Inferior parietal cortex (tissue), 1 donor: Measurements from ENCODE around the gene SIN3A.
A peak's percentile ranks its signal among the peaks of the same experiment; 100 is the strongest.
"Not testable (repeated sequence)": the region's sequence is repeated elsewhere in the genome, so short reads cannot be mapped to it uniquely, and the experiment has no call there.

Source experiments
- DNase-seq: peaks from one replicate; pipeline ENCODE4 v3.0.0-alpha.2; 2016; ENCODE audit errors: extremely low spot score

The SIN3A gene

DNA sequence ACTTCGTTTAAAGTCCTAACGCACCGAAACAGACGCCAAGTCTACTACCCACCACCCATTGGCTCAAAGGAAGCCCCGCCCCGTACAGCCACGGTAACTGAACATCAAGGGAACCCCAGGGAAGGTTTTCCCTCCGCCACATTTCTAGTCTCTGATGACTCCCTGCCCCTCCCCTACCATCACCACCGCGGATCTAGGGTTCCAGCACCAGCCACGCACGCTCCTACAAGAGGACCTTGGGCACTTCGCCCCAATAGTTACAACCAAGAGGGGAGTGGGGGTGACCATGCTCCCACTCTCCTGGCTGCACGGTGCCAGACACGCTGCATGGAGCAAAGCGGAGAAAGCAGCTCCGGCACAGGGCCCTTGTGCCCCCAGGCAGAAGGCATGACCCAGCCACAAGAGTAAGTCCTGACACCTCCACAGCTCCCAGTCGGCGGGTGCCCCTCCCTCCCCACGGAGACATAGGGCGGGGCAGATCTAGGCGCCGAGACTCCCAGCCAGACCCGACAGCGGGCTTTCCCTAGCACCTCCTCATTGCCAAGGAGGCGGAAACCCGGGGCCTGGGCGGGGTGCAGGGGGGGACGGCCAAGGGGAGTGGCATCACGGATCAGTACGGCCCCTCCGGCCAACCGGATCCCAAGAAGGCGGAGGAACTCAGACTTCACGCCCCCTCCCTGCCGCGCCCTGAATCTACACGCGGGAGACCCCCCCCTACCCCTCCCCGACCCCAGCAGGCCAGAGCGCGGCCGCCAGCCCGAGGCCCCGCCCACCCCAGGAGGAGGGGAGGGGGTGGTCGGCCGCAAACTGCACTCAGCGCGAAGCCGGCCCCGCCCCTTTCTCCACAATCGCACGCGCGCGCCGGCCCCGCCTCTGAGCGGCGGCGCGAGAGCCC lies 936 bp downstream of the SIN3A start:
- peak; percentile 75 for DNase-seq

DNA sequence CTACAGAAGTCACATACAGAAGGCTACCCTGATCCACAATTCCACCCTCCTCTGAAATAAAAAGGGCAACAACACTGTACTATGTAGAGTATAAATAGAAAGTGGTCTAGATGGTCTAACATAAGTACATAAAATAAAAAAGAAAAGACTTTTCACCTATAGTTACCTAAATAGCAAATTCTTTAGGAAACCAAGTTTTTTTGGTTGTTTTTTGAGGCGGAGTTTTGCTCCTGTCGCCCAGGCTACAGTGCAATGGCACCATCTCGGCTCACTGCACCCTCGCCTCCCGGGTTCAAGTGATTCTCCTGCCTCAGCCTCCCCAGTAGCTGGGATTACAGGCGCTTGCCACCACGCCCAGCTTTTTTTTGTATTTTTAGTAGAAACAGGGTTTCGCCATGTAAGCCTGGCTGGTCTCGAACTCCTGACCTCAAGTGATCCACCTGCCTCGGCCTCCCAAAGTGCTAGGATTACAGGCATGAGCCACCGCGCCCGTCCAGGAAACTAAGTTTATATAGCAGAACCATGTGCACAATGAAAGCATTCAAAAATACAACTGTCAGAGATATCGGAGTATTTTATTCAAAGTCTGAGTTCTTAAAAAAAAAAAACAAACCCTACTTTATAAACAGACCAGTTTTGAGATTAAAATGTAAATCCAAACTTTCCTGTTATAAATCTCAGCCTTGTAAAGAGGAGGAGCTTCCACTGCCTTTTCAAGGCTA lies 1.7 kb downstream of the SIN3A start:
- DNase-seq = no peak

DNA sequence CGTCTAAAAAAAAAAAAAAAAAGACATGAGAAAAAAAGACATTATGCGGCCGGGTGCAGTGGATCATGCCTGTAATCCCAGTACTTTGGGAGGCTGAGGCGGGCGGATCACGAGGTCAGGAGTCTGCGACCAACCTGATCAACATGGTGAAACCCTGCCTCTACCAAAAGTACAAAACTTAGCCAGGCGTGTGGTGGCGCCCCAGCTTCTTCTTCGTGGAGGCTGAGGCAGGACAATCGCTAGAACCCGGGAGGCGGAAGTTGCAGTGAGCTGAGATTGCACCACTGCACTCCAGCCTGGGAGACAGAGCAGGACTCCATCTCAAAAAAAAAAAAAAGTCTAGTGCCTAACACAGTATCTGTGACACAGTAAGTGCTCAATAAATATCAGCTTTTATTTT lies 3.3 kb downstream of the SIN3A start:
- not testable (repeated sequence) for DNase-seq

DNA sequence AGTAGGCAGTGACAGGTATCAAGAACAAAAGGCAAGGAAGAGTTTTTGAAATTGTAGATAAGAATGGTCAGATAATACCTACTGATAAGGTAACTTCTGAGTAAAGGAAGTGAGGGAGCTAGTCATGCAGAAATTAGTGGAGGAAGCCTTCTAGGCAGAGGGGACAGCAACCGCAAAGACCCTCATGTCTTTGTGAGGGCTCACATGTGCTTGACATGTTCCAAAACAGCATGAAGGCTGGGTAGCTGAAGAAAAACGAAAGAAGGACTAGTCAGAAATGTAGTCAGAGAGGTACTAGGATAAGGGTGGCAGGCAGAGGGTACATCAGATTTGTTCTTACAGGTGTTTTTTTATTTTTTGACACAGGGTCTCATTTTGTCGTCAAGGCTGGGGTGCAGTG lies 5.3 kb downstream of the SIN3A start:
- no peak for DNase-seq

DNA sequence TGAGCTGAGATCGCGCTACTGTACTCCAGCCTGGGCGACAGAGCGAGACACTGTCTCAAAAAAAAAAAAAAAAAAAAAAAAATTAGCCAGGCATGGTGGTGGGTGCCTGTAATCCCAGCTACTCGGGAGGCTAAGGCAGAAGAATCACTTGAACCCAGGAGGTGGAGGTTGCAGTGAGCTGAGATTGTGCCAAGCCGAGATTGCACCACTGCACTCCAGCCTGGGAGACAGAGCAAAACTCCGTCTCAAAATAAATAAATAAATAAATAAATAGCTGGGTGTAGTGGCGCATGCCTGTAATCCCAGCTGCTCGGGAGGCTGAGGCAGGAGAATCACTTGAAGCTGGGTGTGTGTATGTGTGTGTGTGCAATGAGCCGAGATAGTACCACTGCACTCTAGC lies 6.2 kb downstream of the SIN3A start:
- not testable (repeated sequence) for DNase-seq

DNA sequence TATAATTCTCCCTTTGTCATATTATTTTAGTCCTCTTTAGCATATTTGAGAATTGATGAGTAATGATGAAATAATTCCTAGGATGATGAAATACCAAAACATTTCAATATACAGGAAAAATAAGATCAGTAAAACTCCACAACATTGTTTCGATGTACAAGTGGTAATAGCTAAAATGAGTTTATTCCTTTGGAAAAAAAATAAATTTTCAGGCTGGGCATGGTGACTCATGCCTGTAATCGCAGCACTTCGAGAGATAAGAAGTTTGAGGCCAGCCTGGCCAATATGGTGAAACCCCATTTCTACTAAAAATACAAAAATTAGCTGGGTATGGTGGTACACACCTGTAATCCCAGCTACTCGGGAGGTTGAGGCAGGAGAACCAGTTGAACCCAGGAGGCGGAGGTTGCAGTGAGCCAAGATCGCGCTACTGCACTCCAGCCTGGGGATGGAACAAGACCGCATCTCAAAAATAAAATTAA lies 7.5 kb downstream of the SIN3A start:
- not testable (repeated sequence) for DNase-seq

DNA sequence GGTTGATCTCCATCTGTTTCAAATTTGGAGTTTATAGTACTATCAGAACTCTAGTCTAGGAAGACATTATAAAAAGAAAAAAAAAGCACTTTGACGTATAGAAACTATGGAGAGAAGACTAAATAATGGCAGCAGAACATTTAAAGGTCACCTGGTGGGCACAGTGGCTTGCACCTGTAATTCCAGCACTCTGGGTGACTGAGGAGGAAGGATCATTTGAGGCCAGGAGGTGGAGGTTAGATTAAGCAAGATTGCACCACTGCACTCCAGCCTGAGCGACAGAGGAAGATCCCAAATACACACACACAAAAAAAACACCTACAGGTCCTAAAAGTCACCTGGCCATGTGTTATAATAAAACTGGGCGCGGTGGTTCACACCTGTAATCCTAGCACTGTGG lies 13.8 kb downstream of the SIN3A start:
- DNase-seq = no peak

DNA sequence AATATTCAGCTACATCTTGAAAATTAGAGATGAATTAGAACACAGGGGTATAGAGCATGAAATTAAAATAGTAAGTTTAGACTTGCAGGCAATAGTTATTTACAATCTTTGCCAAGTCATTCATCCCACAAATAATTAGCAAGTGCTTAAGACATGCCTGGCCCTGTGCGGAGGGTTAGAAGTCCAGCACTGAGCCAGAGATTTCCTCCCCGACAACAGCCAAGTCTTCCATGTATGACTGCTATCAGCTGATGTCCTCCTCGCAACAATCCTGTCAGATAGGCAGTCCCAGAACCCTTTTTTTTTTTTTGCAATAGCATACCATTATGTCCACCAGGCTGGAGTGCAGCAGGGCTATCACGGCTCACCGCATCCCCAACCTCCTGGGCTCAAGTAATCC lies 14.6 kb downstream of the SIN3A start:
- no peak for DNase-seq

DNA sequence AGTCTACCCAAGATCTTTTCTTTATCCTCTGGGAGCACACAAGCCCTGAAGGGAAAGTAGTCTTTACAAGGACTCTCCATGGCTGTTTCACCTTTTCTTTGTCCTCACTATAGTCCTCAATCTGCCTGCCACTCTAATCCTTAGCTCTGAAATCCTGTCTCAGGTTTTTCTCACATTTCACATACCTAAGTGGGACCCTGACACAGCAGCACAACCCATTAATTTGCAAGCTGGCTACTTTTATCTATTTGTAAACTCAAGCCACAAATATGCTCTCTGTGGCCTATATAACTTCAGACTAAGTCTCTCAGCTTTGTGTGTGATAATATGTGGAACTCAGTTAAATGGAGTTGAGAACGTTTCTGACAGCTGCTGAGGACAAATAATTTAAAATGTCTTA lies 19.8 kb downstream of the SIN3A start:
- DNase-seq = no peak

DNA sequence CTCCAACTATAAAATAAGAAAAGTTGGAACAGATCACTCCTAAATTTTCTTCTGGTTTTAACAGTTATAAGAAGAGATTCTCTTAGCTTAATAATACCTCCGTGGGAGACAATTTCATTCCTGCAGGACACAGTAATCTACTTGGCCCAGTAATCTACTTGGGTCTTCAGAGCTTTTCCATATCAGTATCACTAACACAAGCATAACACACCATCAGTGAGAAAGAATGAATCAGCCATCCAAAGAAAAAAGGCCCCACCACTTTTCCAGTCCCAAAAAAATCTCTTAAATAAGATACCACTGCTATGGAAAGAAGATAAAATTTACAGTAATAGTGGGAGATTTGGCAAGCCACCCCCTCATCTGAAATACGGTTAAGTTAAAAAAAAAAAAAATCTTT lies 20.2 kb downstream of the SIN3A start:
- no peak for DNase-seq

DNA sequence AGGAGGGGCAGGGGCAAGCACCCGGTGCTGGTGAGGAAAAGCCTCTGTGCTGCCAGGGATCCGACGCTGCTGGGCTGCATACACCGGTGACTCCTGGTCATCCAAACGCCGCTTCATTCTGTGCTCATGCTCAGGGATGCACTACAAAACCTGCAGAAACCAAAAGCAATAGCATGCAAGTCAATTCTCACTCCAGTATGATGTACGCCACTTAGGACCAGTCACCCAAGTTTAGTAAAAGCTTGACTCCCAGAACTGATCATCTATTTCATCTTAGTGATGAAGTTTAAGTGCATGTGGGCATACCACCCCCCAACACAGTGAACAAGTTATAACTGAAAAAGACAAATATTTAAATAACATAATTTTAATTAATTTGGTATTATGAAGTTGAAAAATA lies 21.2 kb downstream of the SIN3A start:
- DNase-seq = no peak

DNA sequence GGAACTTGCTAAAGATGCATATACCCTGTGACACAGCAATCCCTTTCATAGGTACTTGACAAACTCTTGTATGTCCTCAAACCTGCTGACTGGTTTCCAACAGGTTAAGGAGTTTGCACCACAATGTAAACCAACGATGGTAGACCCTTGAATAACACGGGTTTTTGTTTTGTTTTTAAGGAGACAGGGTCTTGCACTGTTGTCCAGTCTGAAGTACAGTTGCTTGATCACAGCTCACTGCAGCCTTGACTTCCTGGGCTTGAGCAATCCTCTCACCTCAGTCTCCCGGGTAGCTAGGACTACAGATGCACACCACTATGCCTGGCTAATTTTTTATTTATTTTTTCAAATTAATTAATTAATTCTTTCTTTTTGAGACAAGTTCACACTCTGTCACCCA lies 23.3 kb downstream of the SIN3A start:
- no peak for DNase-seq

DNA sequence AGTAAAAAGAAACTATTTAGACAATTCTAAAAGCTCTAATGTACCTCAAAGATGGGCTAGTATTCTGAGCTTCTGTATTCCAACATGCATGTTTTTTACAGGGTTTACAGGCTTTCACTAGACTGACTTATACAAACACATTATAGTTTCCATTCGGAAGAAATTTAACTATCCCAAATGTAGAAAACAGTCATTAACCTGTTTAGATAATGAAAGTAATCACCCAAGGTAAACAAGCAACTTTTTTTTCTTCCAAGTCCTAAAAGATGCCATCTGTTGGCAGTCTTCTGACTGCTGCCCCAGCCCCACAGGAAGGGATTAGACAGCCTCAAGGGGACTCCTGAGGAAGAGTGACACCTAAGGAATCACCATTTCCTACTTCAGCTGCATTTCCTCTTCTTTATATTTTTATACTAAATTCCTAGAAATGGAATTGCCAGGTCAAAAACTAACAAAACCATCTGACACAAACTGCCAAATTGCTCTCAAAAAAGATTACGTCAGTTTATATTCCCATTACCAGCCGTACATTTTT lies 25.5 kb downstream of the SIN3A start:
- DNase-seq = no peak

DNA sequence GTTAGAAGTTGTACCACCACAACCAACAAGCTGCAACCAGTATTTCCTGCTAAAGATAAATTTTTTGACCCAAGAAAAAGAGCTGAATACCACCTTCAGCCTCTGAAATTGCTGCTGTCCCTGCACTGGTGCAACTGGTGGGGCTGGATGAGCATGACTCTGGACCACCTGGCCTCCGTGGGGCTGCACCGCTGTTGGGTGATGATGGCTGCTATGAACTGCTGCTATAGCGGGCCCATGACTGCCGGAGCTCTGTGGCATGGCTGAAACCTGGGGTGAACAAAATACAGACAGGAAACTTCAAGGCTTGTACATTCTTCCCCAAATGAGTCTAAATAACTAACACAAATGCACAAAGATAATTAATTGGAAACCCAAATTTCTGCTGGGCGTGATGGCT lies 28.9 kb downstream of the SIN3A start:
- DNase-seq = no peak

DNA sequence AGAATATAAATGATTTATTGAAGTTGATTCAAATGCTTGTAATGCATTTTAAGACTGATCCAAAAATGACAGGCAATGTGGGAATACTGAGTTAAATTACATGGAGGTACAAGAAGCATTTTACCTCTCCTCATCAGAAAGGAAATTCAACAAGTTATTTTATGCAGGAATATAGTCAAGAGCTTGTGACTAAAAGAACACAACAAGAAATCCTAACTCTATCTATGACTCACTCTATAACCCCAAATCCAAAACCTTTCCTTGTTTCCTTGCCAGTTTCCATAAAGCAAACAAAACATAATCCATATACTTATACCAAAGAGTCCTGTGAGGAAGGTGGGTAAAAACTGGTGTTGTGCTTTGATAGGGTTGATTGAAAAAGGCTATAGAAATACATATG lies 30.8 kb downstream of the SIN3A start:
- DNase-seq = no peak

DNA sequence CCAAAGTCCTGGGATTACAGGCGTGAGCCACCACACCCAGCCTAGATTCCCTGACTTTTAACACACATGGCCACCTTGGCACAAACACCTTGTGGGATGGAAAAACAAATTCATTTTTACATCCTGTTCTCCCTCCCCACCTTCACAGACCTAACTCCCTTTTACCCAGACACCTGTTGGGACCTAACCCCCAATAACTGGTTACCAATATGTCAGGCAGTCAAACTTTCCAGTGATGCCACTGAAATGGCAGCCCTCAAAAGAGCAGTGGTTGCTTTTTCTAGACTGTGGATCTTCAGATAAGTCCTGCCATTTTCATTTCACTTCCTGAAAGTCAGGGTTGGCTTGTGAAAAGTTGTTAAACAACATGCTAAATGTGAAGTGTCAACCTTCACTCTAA lies 34.9 kb downstream of the SIN3A start:
- DNase-seq = no peak

DNA sequence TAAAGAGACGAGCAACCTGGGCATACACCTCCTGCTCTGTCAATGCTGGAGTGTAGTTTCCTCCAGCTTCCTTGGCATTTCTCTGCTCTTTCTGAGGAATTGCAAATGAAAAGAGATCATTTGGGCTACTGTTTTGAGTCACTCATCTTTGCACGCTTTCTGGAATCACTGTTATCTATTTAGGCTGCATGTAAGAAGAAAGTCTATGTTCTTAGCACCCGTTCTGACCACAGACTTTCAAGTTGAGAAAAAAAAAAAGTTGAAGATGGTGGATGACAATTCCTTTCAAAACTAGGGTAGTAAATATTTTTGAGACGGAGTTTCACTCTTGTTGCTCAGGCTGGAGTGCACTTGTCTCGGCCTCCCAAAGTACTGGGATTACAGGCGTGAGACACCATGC lies 41.3 kb downstream of the SIN3A start:
- DNase-seq = no peak

DNA sequence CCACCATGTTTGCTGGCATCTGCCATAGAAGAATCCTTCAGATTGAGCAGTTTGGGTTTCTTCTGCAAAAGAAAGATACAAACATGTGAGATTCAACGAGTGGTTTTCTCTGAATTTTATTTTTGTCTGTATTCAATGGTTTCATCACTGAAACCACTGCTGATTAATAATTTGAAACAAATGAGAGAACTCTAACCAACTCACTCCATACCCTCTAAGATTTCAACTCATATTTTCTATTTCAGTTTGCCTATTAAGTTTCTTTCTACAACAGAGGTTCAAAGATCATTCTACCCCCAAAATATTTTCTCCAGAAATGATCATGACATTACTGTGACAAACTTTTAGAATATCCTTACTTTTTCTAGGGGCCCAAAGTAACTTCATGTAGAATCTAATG lies 44.4 kb downstream of the SIN3A start:
- DNase-seq = no peak

DNA sequence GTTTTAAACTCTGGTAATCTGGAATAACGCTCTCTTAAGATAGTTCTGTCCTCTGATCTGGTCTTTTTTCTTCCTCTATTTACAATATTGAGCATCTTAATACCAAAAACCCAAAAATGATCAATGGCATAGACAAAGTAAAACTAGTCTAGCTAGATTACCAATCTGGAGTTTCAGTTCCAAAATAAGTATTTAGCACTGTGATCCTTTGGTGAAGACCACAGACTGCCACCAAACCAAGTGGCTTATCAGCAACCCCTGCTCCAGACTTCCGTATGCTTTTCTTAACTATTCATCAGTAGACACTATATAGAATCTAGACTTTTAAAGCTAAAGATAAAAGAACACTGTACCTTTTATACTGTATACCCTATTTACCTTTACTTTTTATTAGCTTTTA lies 47.6 kb downstream of the SIN3A start:
- no peak for DNase-seq

DNA sequence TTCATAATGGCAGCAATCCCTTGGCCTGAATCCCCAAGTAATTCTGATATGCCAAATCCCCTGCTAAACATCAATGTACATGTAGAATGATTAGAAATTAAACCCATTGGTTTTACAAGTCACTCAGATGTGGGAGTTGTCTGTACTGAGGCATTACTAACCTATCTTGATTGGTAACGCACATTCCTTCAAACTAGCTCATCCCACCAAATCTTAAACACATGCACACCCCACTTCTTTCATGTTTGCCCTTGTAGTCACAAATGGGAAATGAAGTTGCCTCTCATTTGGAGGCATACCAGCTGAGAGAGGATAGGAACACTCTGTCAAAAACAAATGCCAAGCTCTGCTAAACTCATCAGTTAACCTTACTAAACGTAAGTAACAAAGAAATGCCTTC lies 54.0 kb downstream of the SIN3A start:
- DNase-seq = no peak

DNA sequence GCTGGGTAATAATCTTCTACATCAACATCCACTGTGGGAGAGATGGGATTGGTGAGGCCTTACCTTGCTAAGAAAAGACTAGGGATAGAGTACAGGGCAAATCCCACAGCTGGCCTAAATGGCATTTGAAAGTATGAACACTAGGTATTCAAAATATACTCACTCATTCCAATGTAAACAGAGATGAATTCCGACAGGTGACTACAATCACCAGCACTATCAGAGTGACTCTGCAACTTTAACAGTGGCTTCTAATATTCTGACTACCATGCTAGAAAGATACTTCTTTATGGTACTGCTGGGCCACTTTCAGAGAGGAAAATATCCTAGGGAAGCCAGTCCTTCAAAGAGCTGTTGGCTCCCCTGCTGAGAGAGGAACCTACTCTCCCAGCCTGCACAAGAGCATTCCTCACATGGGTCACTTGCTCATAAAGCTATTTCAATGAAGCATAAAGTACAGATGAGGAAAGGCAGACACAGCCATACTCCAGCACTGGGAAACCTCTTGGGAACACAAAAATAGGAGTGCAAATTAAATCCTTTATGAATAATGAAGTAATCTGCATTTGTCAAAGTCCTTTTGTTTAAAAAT lies 61.6 kb downstream of the SIN3A start:
- no peak for DNase-seq

DNA sequence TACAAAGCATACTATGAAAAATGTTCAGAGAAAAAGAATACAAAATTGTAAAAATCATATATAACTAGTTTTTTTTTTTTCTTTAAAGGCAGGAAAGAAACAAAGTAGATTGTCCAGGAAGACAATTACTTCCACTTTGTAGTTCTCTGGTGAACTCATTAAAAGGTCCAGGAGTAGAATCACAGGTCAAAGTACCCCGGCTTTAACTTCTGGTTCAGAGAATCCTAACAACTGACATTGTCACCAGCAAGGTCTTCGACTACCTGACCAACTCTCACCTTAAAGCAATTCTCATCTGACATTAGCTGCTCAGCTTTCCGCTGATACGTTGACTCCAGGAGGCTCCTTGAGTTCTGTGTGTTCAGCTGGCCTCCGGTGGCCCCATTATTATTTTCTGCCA lies 67.5 kb downstream of the SIN3A start:
- not testable (repeated sequence) for DNase-seq
